ENCODE measurements around the gene CDC25A. TPM values are rescaled to one million over a fixed set of nuclear protein-coding genes. Genes with fewer than 3 reads are reported as not detected.

Gene CDC25A
- total RNA-seq, 1 donor, result 9.9 TPM

- H3K4me3 ChIP-seq (ENCODE audit: low read depth, low read length), result peak overlapping the region; percentile 87
- DNase-seq (ENCODE audit: low read depth), result peak; percentile 5
- TF ChIP-seq, protein P1, sequence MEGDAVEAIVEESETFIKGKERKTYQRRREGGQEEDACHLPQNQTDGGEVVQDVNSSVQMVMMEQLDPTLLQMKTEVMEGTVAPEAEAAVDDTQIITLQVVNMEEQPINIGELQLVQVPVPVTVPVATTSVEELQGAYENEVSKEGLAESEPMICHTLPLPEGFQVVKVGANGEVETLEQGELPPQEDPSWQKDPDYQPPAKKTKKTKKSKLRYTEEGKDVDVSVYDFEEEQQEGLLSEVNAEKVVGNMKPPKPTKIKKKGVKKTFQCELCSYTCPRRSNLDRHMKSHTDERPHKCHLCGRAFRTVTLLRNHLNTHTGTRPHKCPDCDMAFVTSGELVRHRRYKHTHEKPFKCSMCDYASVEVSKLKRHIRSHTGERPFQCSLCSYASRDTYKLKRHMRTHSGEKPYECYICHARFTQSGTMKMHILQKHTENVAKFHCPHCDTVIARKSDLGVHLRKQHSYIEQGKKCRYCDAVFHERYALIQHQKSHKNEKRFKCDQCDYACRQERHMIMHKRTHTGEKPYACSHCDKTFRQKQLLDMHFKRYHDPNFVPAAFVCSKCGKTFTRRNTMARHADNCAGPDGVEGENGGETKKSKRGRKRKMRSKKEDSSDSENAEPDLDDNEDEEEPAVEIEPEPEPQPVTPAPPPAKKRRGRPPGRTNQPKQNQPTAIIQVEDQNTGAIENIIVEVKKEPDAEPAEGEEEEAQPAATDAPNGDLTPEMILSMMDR (IDR thresholded peaks at IDR 0.05; ENCODE audit: insufficient read depth, low read depth, low read length), result no peak
These were observed 495 bp downstream of the CDC25A start for GRCh38 chr3:48187579-48188265.

DNA sequence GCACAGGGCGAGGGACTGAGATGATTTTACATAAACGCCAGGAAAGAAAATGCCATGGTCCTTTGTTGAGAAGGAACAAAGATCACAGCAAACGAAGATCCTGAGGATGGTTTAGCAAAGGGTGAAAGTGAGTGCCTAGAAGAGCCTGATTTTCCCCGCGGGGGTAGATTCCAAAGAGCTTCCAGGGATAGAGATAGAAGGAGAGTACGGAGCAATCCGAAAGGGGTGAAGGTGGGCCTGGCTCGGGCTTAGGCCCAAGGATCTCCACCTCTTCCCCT lies 977 bp downstream of the CDC25A start:
- no peak for DNase-seq (ENCODE audit: low read depth)
- H3K4me3 ChIP-seq (ENCODE audit: low read depth, low read length), result peak overlapping the region; percentile 87
- TF ChIP-seq, protein P1 (IDR thresholded peaks at IDR 0.05; ENCODE audit: insufficient read depth, low read depth, low read length), result no peak

GRCh38 chr3:48186631-48187300 lies 1.5 kb downstream of the CDC25A start:
- TF ChIP-seq, protein P1 (IDR thresholded peaks at IDR 0.05; ENCODE audit: insufficient read depth, low read depth, low read length), result no peak
- DNase-seq (ENCODE audit: low read depth), result peak; percentile 37
- H3K4me3 ChIP-seq (ENCODE audit: low read depth, low read length), result peak overlapping the region; percentile 87

DNA sequence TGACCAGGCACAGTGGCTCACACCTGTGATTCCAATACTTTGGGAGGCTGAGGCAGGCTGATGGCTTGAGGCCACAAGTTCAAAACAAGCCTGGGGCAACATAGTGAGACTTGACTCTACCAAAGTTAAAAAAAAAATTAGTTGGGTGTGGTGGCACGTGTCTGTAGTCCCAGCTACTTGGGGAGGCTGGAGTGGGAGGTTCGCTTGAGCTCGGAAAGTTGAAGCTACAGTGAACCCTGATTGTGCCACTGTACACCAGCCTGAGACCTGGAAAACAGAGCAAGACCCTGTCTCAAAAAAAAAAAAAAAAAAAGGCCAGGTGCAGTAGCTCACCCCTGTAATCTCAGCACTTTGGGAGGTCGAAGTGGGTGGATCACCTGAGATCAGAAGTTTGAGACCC lies 3.1 kb downstream of the CDC25A start:
- no peak overlapping the region for H3K4me3 ChIP-seq (ENCODE audit: low read depth, low read length)
- TF ChIP-seq, protein P1 (IDR thresholded peaks at IDR 0.05; ENCODE audit: insufficient read depth, low read depth, low read length), result no peak
- no peak for DNase-seq (ENCODE audit: low read depth)

DNA sequence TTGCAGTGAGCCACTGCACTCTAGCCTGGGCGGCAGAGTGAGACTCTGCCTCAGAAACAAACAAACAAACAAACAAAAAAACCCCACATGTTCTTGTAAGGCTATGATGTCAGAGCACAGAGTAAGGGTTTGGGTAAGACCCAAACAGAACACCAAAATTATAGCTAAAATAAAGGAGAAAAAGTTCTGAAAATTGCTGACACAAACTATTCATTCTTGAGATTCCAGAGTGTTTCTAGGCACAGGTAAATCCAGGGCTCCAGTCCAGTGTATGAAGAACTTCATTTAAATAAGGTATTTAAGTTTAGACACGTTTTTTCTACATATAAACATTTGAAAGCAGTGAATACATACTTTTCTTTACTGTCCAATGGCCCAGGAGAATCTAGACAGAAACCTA lies 3.9 kb downstream of the CDC25A start:
- no peak overlapping the region for H3K4me3 ChIP-seq (ENCODE audit: low read depth, low read length)
- TF ChIP-seq, protein P1 (IDR thresholded peaks at IDR 0.05; ENCODE audit: insufficient read depth, low read depth, low read length), result no peak
- DNase-seq (ENCODE audit: low read depth), result no peak

DNA sequence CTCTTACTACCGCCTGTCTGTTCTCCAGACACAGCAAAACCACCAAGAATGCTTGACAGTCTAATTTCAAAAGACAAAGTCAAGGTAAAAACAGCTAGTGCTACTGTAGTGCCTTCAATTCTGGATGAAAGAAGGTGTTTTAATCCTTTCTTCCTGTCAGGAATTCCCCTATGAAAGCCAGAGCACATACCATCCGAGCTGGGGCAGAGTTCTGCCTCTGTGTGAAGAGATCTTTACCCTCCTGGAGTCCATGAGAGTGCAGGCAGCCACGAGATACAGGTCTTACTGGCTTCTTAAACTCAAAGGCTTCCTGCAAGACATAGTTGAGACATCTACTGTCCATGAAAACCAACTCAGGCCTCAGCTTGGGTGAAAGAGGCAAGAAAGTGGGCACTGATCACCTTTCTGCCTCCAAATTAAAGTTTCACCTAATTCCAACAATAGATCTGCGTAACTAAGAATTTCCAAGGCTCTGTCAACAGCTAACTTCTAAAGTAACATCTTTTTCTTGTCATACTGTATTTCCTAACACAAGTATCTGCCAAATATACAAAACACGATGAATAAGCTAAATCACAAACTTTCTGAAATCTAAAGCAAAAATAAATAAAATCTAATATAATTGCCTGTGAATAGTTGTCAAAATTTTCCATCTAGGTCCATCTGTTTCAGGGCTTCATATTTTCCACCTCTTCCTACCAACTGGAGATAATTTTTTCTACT lies 7.5 kb downstream of the CDC25A start:
- DNase-seq (ENCODE audit: low read depth), result no peak
- H3K4me3 ChIP-seq (ENCODE audit: low read depth, low read length), result no peak overlapping the region
- TF ChIP-seq, protein P1 (IDR thresholded peaks at IDR 0.05; ENCODE audit: insufficient read depth, low read depth, low read length), result no peak

Data from fibroblast of villous mesenchyme (primary cell).